IPS-NIHi11 (cell line): ENCODE data around the gene ZNF554.
A peak's percentile ranks its signal among the peaks of the same experiment; 100 is the strongest.
"Not testable (repeated sequence)": the region's sequence is repeated elsewhere in the genome, so short reads cannot be mapped to it uniquely, and the experiment has no call there.

Experiments
- DNase-seq: peaks from one replicate; pipeline ENCODE4 v3.0.0; 2012; ENCODE audit warnings: mixed read lengths, low spot score

Gene ZNF554

DNA sequence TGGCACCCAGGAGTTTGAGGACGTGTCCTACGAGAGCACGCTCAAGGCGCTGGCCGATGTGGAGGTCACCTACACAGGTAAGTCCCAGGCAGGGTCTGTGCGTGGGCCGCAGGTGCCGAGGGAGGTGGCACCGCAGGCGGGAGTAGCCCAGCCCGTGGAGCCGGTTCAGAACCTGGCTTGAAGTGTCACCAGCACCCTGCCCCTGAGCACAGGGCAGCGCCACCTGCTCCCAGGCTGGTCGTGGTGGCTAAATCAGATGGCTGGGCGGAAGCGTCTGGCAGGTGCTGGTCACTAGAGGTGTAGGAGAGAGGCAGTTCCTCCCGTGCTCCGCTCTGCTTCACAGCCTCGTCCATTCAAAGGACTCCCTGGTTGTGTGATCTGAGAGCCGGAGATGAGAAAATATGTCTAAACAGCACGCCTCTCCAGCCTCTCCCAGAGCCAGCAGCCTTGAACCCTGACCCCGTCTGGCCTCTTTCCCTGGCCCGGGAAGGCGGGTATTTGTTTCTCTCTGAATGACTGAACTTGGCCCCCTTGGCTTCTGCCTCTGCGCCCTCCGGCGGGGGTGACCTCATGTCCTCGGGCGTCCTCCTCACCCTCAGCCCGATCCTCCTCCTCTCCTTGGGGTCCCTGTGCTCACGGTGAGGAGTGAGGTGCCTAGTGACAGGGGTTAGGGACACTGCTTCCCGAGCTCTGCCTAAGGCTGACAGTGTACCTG lies 29.0 kb upstream of the ZNF554 start:
- no peak for DNase-seq

GRCh38 chr19:2791440-2791839 lies 28.2 kb upstream of the ZNF554 start:
- DNase-seq = no peak

DNA sequence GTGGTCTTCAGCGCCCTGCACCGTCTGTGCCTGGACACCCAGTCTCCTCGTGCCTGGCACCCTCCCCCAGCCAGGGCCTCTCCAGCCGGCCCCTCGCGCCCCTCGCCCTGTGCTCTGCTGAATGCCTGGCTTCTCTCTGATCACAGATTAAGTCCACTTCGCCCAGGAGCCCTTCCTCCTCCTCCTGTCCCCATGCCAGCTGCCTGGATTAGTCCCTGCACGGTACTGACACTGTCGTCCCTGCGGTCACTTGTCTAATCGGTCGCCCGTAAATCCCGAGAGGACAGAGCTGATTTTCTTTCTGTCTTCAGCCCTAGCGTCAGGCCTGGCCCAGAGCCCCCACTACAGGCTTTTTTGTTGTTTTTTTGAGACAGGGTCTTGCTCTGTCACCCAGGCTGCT lies 27.8 kb upstream of the ZNF554 start:
- no peak for DNase-seq

DNA sequence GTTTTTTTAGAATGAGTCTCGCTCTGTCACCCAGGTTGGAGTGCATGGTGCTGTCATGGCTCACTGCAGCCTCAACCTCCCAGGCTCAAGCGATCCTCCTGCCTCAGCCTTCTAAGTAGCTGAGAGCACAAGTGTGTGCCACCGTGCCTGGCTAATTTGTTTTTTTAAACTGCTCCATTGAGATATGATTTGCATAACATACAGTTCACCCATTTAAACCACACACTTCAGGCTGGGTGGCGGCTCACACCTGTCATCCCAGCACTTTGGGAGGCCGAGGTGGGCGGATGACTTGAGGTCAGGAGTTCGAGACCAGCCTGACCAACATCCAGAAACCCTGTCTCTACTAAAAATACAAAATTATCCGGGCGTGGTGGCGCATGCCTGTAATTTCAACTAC lies 27.0 kb upstream of the ZNF554 start:
- DNase-seq = not testable (repeated sequence)

GRCh38 chr19:2793126-2793525 lies 26.5 kb upstream of the ZNF554 start:
- DNase-seq = no peak

DNA sequence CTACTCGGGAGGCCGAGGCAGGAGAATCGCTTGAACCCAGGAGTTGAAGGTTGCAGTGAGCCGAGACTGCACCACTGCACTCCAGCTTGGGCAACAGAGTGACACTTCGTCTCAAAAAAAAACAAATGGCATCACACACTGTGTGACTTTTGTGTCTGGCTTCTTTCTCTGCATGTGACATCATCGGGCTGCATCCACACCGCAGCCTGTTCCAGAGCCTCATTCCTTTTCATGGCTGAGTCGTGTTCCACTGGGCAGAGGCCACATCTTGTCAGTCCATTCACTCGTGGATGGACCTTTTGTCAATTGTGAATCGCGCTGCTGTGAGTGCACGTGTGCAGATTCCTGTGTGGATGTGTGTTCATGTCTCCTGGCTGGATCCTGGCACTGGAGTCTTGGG lies 26.1 kb upstream of the ZNF554 start:
- no peak for DNase-seq

DNA sequence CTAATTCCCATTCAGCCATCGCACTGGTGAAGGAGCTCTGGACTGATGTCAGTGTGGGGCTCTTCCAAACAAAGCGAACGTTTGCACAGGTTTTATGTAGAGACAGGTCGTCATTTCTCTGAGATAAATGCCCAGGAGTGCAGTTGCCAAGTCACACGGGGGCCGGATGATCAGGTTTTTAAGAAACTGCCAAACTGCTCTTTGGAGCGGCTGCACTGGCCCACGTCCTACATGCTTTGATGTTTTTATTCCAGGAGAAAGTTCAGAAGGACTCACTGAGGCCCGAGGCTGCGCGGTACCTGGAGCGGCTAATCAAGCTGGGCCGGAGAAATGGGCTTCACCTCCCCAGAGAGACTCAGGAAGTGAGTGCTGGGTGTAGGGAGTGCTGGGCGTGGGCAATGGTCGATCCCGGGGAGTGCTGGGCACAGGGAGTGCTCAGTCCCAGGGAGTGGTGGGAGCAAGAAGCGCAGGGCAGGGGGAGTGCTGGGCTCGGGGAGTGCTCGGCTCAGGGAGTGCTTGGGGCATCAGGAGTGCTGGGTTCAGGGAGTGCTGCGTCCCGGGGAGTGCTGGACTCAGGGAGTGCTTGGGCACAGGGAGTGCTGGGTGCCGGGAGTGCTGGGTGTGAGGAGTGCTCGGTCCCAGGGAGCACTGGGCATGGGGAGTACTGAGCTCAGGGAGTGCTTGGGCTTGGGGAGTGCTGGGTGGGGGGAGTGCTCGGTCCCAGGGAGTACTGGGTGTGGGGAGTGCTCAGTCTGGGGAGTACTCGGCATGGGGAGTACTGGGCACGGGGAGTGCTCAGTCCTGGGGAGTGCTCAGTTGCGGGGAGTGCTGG lies 23.6 kb upstream of the ZNF554 start:
- DNase-seq = peak; percentile 18

- DNase-seq = no peak
These were observed 22.9 kb upstream of the ZNF554 start for GRCh38 chr19:2796659-2797266.

- DNase-seq = no peak
These were observed 22.4 kb upstream of the ZNF554 start for GRCh38 chr19:2797280-2797679.

DNA sequence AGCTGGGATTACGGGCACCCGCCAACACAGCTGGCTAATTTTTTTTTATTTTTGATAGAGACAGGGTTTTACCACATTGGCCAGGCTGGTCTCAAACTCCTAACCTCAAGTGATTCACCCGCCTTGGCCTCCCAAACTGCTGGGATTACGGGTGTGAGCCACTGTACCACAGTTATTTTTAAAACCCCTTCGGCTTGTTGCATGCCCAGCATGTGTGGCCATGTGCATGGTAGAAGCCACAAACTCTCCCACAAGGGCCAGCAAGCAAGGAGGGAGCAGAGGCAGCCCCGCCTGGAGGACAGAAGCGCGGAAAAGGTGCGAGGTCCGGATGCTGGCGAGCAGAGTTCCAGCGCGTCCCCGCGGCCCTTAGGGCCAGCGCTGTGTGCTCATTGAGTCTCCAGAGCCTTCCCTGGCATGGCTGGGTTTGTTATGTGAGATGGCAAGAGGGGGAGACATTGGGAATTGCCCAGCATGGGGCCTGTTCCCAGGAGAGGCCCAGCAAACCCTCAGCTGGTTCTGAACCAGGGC lies 21.4 kb upstream of the ZNF554 start:
- DNase-seq = no peak

GRCh38 chr19:2798733-2799132 lies 20.9 kb upstream of the ZNF554 start:
- no peak for DNase-seq

DNA sequence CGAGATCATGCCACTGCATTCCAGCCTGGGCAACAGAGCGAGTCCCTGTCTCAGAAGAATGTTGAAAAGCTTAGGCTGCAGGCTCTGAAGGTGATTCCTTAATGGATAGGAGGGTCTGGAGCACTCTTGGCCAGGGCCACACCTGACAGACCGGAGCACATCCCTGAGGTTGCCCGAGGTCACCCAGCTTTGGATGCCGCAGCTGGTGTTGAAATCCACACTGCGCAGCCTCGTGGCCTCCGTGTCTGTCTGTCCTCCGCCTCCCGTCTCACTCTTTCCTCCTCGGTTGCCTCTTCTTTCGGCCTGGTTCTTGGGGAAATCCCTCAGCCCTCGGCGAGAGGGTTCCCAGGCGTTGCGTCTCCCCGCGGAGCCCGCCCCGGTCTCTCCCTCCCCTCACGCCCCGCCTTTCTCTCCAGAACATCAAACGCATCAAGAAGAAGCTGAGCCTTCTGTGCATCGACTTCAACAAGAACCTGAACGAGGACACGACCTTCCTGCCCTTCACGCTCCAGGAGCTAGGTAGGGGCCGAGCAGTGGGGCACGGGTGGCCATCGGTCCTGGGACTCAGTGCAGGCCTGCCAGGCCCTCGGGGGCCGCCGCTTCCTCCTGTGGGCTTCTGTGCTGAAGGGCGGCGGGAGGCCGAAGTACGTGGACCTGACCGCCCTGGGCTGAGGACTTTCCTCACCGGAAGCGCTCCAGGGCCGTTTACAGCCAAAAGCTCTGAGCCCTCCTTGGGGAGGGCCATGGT lies 20.2 kb upstream of the ZNF554 start:
- DNase-seq = no peak

DNA sequence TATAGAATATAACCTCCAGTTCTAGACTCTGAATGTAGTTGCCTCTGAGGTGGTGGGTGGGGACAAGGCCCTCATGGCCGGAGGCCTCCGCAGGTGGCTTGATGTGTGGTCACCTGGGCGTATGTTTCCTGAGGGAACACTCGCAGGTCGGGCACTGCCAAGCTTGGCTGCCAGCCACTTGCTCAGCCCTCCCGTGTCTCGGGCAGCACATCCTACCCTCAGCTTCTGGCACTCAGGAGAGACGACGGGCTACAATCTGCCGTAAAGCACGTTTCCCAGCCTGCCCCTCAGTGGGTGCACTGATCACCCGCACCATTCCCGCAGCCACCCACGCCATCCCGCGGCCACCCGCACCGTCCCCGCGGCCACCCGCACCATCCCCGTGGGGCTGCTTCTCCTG lies 19.2 kb upstream of the ZNF554 start:
- DNase-seq = peak; percentile 23

DNA sequence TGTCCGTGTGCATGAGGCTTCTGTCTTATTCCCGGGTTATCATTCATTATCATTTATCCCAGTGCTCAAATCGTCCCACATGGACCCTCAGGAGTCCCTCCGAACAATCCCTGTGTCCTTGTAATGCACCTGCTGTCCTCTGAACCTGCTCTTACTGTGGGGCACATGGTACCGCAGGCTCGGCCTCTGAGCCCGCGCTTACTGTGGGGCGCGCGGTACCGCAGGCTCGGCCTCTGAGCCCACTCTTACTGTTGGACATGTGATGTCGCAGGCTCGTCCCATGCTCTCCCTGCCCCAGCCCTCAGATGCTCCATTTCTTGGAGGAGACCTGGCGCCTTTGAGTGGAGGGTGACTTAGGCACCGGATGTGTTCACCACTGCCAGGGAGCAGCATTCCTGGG lies 16.8 kb upstream of the ZNF554 start:
- DNase-seq = no peak

GRCh38 chr19:2803486-2804155 lies 16.0 kb upstream of the ZNF554 start:
- DNase-seq = peak; percentile 14

GRCh38 chr19:2804156-2805004 lies 15.3 kb upstream of the ZNF554 start:
- peak; percentile 14 for DNase-seq

DNA sequence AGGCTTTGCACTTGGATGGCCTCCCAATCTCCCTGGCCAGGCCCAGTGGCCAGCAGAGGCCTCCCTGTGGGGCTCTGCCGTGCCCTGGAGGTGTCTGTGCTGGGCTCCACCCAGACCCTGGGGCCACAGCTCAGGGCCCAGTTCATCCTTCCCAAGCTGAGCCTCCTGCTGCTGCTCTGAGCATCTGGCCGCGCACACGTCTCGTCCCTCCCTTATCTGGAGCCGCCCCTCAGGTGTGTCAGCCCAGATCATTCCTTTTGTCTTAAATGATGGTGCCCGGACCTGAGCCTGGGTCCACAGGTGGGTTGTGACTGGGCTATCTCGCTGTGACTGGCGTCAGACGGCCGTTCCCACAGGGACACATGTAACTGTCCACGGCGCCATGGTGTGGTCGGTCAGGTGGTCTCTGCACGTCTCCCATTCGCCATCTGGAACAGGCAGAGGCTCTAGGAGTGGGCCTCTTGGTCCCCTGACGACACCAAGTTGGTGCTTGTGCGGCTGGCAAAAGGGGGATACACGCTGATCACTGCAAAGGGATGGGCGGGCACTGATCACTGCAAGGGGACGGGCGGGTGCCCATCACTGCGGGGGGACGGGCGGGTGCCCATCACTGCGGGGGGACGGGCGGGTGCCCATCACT lies 14.3 kb upstream of the ZNF554 start:
- DNase-seq = no peak

GRCh38 chr19:2805991-2806649 lies 13.5 kb upstream of the ZNF554 start:
- peak; percentile 11 for DNase-seq

DNA sequence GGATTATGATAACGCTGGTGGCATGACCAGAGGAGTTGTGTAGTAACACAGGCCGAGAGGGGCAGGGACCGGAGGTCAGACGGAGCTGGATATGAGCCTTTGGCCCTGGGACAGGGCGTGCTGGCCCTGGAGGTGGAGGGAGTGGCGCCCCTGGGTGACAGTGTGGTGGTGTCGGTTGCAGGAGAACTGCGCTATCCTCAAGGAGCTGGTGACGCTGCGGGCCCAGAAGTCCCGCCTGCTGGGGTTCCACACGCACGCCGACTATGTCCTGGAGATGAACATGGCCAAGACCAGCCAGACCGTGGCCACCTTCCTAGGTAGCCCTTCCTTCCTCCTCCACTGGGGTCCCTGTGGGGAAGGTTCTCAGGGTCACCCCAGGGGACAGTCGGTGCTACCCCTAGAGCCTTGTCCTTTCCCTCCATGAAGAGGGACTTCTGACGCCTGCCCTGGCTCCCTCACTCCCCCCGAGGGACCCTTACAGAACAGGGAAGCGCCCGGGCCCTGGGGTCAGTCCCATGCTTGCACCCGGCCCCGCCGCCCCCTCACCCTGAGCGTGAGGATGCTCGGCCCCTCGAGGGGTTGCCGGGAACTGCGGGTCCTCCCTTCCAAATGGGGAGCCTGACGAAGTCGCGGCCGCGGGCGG lies 12.8 kb upstream of the ZNF554 start:
- peak; percentile 17 for DNase-seq
